Measurements from ENCODE around the gene CWH43.
"Not testable (repeated sequence)": the region's sequence is repeated elsewhere in the genome, so short reads cannot be mapped to it uniquely, and the experiment has no call there.

The CWH43 gene

GRCh38 chr4:48985976-48986653 lies at the start of gene CWH43:
TSS of gene CWH43 (plus strand) at chr4:48986275. CDS start at chr4:48986430, 155 bp downstream.
- DNase-seq (ENCODE audit: low read depth) = no peak

GRCh38 chr4:48937033-48937432 lies 49.0 kb upstream of the CWH43 start:
- DNase-seq (ENCODE audit: low read depth) = no peak

DNA sequence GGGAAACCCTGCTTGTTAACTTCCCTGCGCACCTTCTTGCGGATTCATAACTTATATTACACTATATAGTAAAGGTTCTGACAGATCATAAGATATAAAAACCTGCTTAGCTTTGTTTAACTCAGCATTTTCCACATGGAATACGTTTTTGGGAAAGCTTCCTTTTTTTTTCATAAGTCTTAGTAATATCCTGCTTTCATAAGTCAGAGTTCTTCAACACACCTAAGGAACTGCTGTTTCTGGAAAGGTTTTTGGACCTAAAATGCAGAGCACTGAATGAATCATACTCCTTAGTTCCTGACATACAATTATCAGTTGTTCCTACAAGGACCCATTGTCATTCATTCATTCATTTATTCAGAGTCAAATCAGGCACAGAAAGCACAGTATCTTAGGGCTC lies 47.2 kb upstream of the CWH43 start:
- DNase-seq (ENCODE audit: low read depth) = no peak

GRCh38 chr4:48939785-48940184 lies 46.3 kb upstream of the CWH43 start:
- no peak for DNase-seq (ENCODE audit: low read depth)

GRCh38 chr4:48943387-48943786 lies 42.7 kb upstream of the CWH43 start:
- no peak for DNase-seq (ENCODE audit: low read depth)

GRCh38 chr4:48944252-48944651 lies 41.8 kb upstream of the CWH43 start:
- no peak for DNase-seq (ENCODE audit: low read depth)

DNA sequence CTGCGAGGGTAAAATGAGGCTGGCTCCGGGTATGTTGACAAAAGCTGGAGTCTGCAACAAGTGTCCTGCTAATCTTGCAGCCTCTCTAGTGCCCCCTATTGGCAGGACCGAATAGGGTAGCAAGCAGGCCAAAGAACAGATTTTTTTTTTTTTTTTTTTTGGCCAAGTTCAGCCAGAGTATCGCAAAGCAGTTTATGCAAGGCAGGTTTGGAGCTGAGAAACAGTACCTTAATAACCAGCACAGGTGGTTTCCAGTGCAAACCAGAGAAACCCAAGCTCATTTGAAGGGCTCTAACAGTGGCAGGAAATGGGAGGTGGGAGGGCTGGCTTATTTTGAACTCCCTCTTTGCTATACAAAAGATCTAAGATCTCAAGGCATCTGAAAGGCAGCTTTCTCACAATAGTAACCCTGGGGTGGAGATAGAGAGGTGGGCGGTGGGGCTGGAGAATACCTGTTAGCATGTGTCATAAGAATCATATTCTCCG lies 41.3 kb upstream of the CWH43 start:
- no peak for DNase-seq (ENCODE audit: low read depth)

- DNase-seq (ENCODE audit: low read depth) = no peak
Observed at GRCh38 chr4:48945981-48946380, 40.1 kb upstream of the CWH43 start.

- no peak for DNase-seq (ENCODE audit: low read depth)
Observed at GRCh38 chr4:48947731-48948130, 38.3 kb upstream of the CWH43 start.

- DNase-seq (ENCODE audit: low read depth) = no peak
Observed at GRCh38 chr4:48949086-48949485, 37.0 kb upstream of the CWH43 start.

- no peak for DNase-seq (ENCODE audit: low read depth)
Observed at GRCh38 chr4:48949518-48950219, 36.4 kb upstream of the CWH43 start.

DNA sequence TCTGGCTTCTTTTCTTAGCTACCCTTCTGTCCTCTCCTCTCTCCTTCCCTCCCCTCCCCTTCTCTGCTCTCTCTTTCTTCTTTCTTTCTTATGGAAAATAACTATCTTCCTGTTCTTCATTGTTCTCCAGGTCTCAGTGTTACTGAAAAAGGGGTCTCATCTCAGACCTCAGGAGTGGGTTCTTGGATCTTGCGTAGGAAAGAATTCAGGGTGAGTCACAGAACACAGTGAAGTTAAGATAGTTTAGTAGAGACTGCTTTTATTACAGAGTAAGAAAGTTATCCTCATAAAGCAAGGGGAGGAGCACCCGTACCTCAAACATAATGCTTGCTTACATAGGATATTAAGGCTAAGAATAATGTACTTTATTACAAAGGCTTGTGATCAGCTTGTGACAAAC lies 31.8 kb upstream of the CWH43 start:
- DNase-seq (ENCODE audit: low read depth) = no peak

DNA sequence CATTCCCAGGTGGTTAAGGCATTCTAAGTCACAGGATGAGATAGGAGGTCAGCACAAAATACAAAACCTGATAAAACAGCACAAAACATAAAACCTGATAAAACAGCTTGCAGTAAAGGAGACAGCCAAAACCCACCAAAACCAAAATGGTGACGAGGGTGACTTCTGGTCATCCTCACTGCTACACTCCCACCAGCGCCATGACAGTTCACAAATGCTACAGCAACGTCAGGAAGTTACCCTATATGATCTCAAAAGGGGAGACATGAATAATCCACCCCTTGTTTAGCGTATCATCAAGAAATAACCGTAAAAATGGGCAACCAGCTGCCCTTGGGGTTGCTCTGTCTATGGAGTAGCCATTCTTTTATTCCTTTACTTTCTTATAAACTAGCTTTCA lies 28.7 kb upstream of the CWH43 start:
- DNase-seq (ENCODE audit: low read depth) = not testable (repeated sequence)

GRCh38 chr4:48958582-48958981 lies 27.5 kb upstream of the CWH43 start:
- DNase-seq (ENCODE audit: low read depth) = no peak

- DNase-seq (ENCODE audit: low read depth) = no peak
Observed at GRCh38 chr4:48960988-48961635, 25.0 kb upstream of the CWH43 start.

- no peak for DNase-seq (ENCODE audit: low read depth)
Observed at GRCh38 chr4:48962636-48963035, 23.4 kb upstream of the CWH43 start.

DNA sequence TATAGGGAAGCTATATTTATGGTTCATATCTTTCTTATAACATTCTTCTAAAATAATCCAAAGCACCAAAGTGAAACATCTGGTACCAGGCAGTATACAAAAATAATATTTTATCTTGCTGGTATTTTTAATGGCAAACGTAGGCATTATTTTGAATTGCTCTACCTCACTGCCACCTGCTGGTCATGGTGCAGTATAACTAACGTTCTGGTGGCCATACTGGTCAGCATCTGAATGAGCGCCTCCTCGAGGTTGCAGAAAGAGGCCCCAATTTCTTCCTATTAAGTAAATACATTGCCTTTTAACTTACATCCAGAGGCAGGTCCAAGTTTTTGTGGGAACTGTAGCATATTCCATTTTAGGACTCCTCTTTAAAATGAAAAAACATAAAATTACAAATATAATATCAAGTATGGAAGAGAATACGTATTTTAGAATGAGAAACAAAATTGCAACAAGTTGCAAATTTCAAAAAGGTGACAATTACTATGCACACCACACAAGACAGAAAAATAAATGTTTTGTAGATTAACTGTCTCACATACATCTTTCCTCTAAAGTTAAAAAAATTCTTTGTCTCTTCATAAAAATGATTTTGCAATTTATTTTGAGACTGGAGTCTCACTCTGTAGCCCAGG lies 22.9 kb upstream of the CWH43 start:
- DNase-seq (ENCODE audit: low read depth) = peak; percentile 39

GRCh38 chr4:48967101-48967500 lies 19.0 kb upstream of the CWH43 start:
- DNase-seq (ENCODE audit: low read depth) = no peak

GRCh38 chr4:48967631-48968030 lies 18.4 kb upstream of the CWH43 start:
- DNase-seq (ENCODE audit: low read depth) = no peak

DNA sequence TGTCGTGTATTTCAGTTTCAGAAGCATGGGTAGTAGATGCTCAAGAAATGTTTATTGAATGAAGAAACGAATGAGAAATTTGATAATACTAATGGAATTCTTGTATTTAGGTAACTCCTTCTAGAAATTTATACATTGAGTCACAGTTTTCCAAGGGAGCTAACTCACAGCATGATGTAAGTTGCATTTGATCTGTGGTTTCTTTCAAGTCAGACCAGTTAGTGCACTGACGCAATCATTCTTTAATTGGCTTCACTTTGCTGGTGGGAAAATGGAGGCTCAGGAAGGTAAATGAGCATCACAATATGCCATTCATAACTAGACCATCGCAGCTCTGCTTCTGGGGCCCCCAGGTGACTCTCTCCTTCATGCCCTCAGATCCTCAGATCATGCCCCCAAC lies 17.3 kb upstream of the CWH43 start:
- DNase-seq (ENCODE audit: low read depth) = no peak

DNA sequence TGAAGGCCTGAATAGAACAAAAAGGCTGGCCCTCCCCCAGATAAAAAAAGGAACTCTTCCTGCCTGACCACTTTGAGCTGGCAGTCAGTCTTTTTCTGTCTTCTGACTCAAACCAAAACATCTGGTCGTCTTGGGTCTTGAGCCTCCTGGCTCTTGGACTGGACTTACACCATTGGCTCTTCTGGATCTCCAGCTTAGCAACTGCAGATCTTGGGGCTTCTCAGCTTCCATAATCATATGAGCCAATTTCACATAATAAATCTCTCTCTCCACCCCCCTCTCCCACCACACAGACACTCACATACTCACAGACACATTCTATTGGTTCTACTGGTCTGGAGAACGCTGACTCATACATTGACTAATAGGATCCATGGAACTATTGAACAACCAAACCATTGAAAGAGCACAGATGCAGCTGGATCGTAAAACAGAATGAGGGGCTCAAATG lies 15.6 kb upstream of the CWH43 start:
- DNase-seq (ENCODE audit: low read depth) = no peak

- DNase-seq (ENCODE audit: low read depth) = no peak
Observed at GRCh38 chr4:48974979-48975640, 11.0 kb upstream of the CWH43 start.

Data from T-helper 22 cell (primary cell).